HepG2 (cell line): ENCODE data around the gene TIFAB. TPM values are rescaled to one million over a fixed set of nuclear protein-coding genes. Genes with fewer than 3 reads are reported as not detected.

Experiments used
- ATAC-seq: fragments of 200-7000 bp; cut with Tn5 transposase; 3 replicates; pipeline ENCODE4 v1.9.1; 2020; ENCODE audit warnings: mild to moderate bottlenecking, moderate library complexity
- BruUV-seq: library from RNA; stranded (reverse); fragments of 400-500 nt; replicated peaks from 2 replicates; lab custom pipeline; 2021; lab: Mats Ljungman, UMichigan
- CTCF ChIA-PET: fragments of 300-600 bp; formaldehyde crosslinking; extraction: SDS; loops from one replicate; lab custom pipeline; 2021; ENCODE audit warnings: low total read pairs, inconsistent platforms, low intra/inter-chr PET ratio; lab: Yijun Ruan, JAX
- POLR2A ChIA-PET: fragments of 350-600 bp; sonication (Branson Sonifier 250); formaldehyde crosslinking; loops from one replicate; lab custom pipeline; 2020; ENCODE audit warnings: antibody characterized with exemption, inconsistent platforms; lab: Yijun Ruan, JAX
- DNase-seq: peaks from one replicate; pipeline ENCODE4 v3.0.0-alpha.2; 2015; ENCODE audit warnings: low spot score
- FAIRE-seq: peaks from 3 replicates; lab custom pipeline; 2011; peaks lifted over from hg19 to GRCh38; lab: Jason Lieb, UNC
- H2AFZ ChIP-seq: one replicate; pipeline ENCODE4 v1.6.1; 2011; ENCODE audit warnings: low read length, inconsistent platforms
- H3K27ac ChIP-seq: fragments of 300-600 bp; 3 replicates; pipeline ENCODE4 v1.8.0; 2011; ENCODE audit warnings: mixed run types, mild to moderate bottlenecking, mixed read lengths, low read length, inconsistent platforms; ENCODE audit not compliant: insufficient read depth; ENCODE audit errors: extremely low read length
- H3K27me3 ChIP-seq, 2 experiments: fragments of 200-600 bp in 1 of 2; 2 replicates in 1 of 2; 3 replicates in 1 of 2; pipeline versions ENCODE4 v1.6.0 to v1.8.0; 2011; ENCODE audit warnings: low read length in 2 of 2, mild to moderate bottlenecking in 2 of 2, moderate library complexity in 2 of 2, inconsistent platforms in 1 of 2; ENCODE audit not compliant: insufficient read depth in 2 of 2, control insufficient read depth in 1 of 2
- H3K36me3 ChIP-seq, 2 experiments: fragments of 200-600 bp in 1 of 2; replicated peaks in 1 of 2; 2 replicates in 1 of 2; 3 replicates in 1 of 2; pipeline versions ENCODE4 v1.5.1 to v1.8.0; 2011; ENCODE audit warnings: low read length in 2 of 2, inconsistent platforms in 1 of 2; ENCODE audit not compliant: insufficient read depth in 2 of 2, control insufficient read depth in 1 of 2
- H3K4me1 ChIP-seq: 2 replicates; pipeline ENCODE4 v1.5.1; 2012; ENCODE audit warnings: low read length, inconsistent platforms; ENCODE audit not compliant: insufficient read depth
- H3K4me2 ChIP-seq: 2 replicates; pipeline ENCODE4 v1.6.0; 2011; ENCODE audit warnings: low read depth, low read length, inconsistent platforms
- H3K4me3 ChIP-seq, 3 experiments: fragments of 200-600 bp in 1 of 3; sonication (generic), shearing (Covaris generic) in 1 of 3; replicated peaks in 1 of 3; 2 replicates each; pipeline ENCODE4 v1.5.1; 2011 to 2016; ENCODE audit warnings: low read length in 3 of 3, inconsistent platforms in 2 of 3, low read depth in 2 of 3, mild to moderate bottlenecking in 2 of 3, control low read depth in 1 of 3, mixed read lengths in 1 of 3; ENCODE audit not compliant: insufficient read depth in 1 of 3
- H3K79me2 ChIP-seq: one replicate; pipeline ENCODE4 v1.6.1; 2011; ENCODE audit warnings: low read length, inconsistent platforms; ENCODE audit not compliant: insufficient read depth
- H3K9ac ChIP-seq: 2 replicates; pipeline ENCODE4 v1.6.0; 2011; ENCODE audit warnings: mild to moderate bottlenecking, low read depth, low read length, inconsistent platforms; ENCODE audit not compliant: insufficient read depth
- H3K9me3 ChIP-seq: 2 replicates; pipeline ENCODE4 v1.5.1; 2012; ENCODE audit warnings: mild to moderate bottlenecking, low read length
- H4K20me1 ChIP-seq: 2 replicates; pipeline ENCODE4 v1.6.0; 2011; ENCODE audit warnings: inconsistent platforms, mild to moderate bottlenecking, low read length, moderate library complexity; ENCODE audit not compliant: insufficient read depth
- BCL6 ChIP-seq: IDR thresholded peaks from 2 replicates; pipeline ENCODE4 v1.6.1; 2016; ENCODE audit warnings: missing genetic modification reagents, missing compliant biosample characterization
- MED8 ChIP-seq: sonication (generic); formaldehyde crosslinking; IDR thresholded peaks from 2 replicates; pipeline ENCODE4 v1.8.1; 2023; ENCODE audit warnings: mild to moderate bottlenecking, missing genetic modification reagents; ENCODE audit not compliant: insufficient replicate concordance
- SMAD3 ChIP-seq: sonication (generic); formaldehyde crosslinking; IDR thresholded peaks from 2 replicates; pipeline ENCODE4 v1.4.0; 2020; ENCODE audit warnings: missing genetic modification reagents
- WIZ ChIP-seq: sonication (generic); formaldehyde crosslinking; IDR thresholded peaks from 2 replicates; pipeline ENCODE4 v1.5.1; 2020; ENCODE audit warnings: mild to moderate bottlenecking, missing genetic modification reagents
- ZBTB20 ChIP-seq: sonication (generic); formaldehyde crosslinking; IDR thresholded peaks from 2 replicates; pipeline ENCODE4 v1.8.1; 2023; ENCODE audit warnings: missing genetic modification reagents, low read depth, mild to moderate bottlenecking, borderline replicate concordance
- ZNF101 ChIP-seq: sonication (generic); formaldehyde crosslinking; IDR thresholded peaks from 2 replicates; pipeline ENCODE4 v1.4.0; 2020; ENCODE audit warnings: mild to moderate bottlenecking, low read depth, missing genetic modification reagents, borderline replicate concordance
- ZNF276 ChIP-seq: sonication (generic); formaldehyde crosslinking; IDR thresholded peaks from 2 replicates; pipeline ENCODE4 v1.4.0; 2020; ENCODE audit warnings: mild to moderate bottlenecking, low read depth, missing genetic modification reagents
- ZNF629 ChIP-seq: sonication (generic); formaldehyde crosslinking; conservative IDR thresholded peaks from 2 replicates; pipeline ENCODE4 v1.5.0; 2020; ENCODE audit warnings: missing genetic modification reagents
- ZNF768 ChIP-seq: sonication (generic); formaldehyde crosslinking; IDR thresholded peaks from 2 replicates; pipeline ENCODE4 v1.4.0; 2020; ENCODE audit warnings: missing genetic modification reagents
- ZNF839 ChIP-seq: sonication (generic); formaldehyde crosslinking; IDR thresholded peaks from 2 replicates; pipeline ENCODE4 v1.4.0; 2020; ENCODE audit warnings: missing genetic modification reagents, mild to moderate bottlenecking, borderline replicate concordance
- WGBS: methylation state at CpG from one replicate; pipeline ENCODE4 v1.1.6; 2017; ENCODE audit warnings: low lambda C conversion rate; 5-methylcytosine and 5-hydroxymethylcytosine counted together
- in situ Hi-C: cut with HindIII; loops from 2 replicates; pipeline ENCODE4 v1.10.0; 2017; ENCODE audit warnings: low pct_unique_long_range_greater_than_20kb; ENCODE audit not compliant: extremely low pct_ligation_motif_present
- intact Hi-C: fragments of 100-400 bp; cut with micrococcal nuclease; formaldehyde crosslinking; loops from one replicate; pipeline ENCODE4 v1.10.0; 2022; ENCODE audit not compliant: unreplicated experiment
- polyA plus RNA-seq, 8 experiments: library from polyadenylated mRNA; depleted of rRNA in 3 of 8; stranded (reverse) in 7 of 8; unstranded in 1 of 8; fragments of >200 nt; fragmentation: Illumina TruSeq in 4 of 8; extraction: Trizol in 4 of 8; gene quantifications; 2 replicates each; pipeline versions ENCODE4 v1.2.1 to v1.2.3, GENCODE V29; 2011 to 2016; ENCODE audit warnings: low read depth in 4 of 8, missing spikeins in 1 of 8, mixed read lengths in 1 of 8; ENCODE audit not compliant: insufficient read depth in 1 of 8
- total RNA-seq, 5 experiments: library from RNA; depleted of rRNA; stranded (reverse); fragments of >200 nt; fragmentation: Illumina TruSeq; extraction: Trizol; gene quantifications; 2 replicates each; pipeline ENCODE4 v1.2.3, GENCODE V29; 2016; ENCODE audit warnings: low read depth in 1 of 5
- TF ChIP-seq, protein P1 (sequence below): sonication (generic); formaldehyde crosslinking; IDR thresholded peaks from 2 replicates; pipeline ENCODE4 v1.8.0; 2023; ENCODE audit warnings: mild to moderate bottlenecking, missing genetic modification reagents

TIFAB gene
- total and polyA plus RNA-seq, 2 of the 13 experiments (the other 11 are each of a cell fraction or from before 2014, with no cell fraction given): not detected

DNA sequence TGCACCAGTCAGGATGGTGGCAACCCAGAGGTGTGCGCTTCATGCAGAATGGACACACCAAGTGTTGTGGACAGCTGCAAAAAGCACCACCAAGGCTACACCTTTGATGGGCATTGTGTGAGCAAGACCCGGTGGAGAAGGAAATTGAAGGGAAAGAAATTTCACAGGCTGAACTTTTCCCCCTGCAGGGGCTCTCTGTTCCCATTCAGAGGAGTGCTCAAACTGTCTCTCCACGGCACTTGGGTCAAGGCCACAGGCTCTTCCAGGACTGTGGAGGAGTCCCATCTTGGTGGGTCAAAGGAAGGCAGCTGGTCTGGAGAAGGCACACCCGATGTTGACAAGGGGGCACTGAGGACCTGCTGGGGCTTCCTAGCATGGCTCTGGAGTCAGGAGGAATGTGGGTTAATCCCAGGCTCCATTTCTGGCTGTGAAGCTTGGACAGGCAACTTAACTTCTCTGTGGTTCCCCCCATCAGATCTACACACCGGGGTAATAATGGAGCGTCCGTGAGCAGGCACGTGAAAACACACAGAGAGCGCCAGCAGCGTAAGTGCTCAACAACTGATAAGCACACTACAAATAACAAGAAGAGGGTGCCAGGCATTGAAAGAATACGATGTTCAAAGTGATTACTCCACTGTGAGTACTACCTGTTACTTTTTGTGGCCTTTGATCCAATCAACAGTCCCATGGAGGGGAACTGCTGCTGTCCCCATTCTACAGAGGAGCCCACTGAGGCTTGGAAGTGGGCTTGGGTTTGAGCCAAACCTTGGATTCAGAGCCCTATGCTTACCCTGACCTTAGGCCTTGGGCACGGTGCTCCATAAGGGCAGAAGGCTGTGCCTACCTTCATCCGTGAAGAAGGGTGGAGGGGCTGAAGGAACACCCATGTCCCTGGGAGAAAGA, 34.2 kb upstream of the TIFAB start:
- Histone ChIP-seq H3K4me2 (no peak overlapping the region), H2AFZ (no peak overlapping the region)
- whole genome bisulfite sequencing: 68% methylated on average over 12 of the region's 13 CpGs
- no peak for DNase-seq
- TF ChIP-seq ZNF276 (CRISPR knock-in tag) (no peak), ZNF101 (CRISPR knock-in tag) (no peak), MED8 (CRISPR knock-in tag) (no peak), ZNF629 (CRISPR knock-in tag) (peak; percentile 84)
- TF ChIP-seq, all 625 proteins: peak for 1
- Histone ChIP-seq H3K9me3 (no peaks in the 10 kb centered on the region), H3K4me1 (peaks cover 95% of the 10 kb centered on the region), H3K4me3 (no peak overlapping the region), H3K79me2 (no peaks in the 10 kb centered on the region), H3K9ac (no peak overlapping the region), H3K27me3 (peaks cover 0 to 16% of the 10 kb centered on the region in 2 experiments; a peak in 3 of 5 replicates), H3K27ac (no peak overlapping the region), H4K20me1 (no peaks in the 10 kb centered on the region), H3K36me3 (no peaks in the 10 kb centered on the region)
- FAIRE-seq (no peak), ATAC-seq (no peak)
- no TSS peak for BruUV-seq
- in situ Hi-C loops (no loop called here), intact Hi-C loops (no loop called here)
- ChIA-PET POLR2A (no interaction called here), CTCF (no interaction called here)

DNA sequence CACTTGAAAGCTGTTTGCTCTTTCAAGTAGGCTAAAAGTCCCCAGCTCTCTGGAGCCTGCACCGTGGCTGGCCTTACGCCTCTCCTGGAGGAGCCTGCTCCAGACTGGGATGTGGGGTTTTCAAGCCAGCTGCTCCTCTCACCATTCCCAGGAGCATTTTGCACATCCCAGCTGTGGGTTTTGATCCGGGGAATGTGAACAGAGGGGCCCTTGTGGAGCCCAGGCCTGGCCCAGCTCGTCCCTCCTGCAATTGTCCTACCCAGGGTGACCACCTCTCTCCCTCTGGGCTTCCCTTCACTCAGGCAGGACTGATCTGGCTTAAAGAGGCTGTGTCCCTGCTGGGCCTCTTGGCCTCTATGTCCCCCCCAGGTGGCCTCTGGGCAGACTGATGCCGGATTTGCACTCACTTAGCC, 32.5 kb upstream of the TIFAB start:
- POLR2A ChIA-PET: no interaction called here
- ATAC-seq: no peak
- peaks cover 78% of the 10 kb centered on the region for H3K4me1 ChIP-seq
- no peaks in the 10 kb centered on the region for H4K20me1 ChIP-seq
- H3K4me3 ChIP-seq: no peak overlapping the region
- WGBS: 0% methylated on average over 1 of the region's 5 CpGs
- FAIRE-seq: no peak
- no TSS peak for BruUV-seq
- H3K4me2 ChIP-seq: no peak overlapping the region
- TF ChIP-seq ZNF768 (peak; percentile 68; the same call in 1 of the 2 replicates), ZNF839 (CRISPR knock-in tag) (no peak), ZBTB20 (CRISPR knock-in tag) (no peak), SMAD3 (CRISPR knock-in tag) (no peak), BCL6 (CRISPR knock-in tag) (no peak), WIZ (CRISPR knock-in tag) (no peak)
- TF ChIP-seq, protein P1, sequence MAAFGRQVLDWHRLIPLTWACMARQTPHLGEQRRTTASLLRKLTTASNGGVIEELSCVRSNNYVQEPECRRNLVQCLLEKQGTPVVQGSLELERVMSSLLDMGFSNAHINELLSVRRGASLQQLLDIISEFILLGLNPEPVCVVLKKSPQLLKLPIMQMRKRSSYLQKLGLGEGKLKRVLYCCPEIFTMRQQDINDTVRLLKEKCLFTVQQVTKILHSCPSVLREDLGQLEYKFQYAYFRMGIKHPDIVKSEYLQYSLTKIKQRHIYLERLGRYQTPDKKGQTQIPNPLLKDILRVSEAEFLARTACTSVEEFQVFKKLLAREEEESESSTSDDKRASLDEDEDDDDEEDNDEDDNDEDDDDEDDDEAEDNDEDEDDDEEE (CRISPR knock-in tag): no peak
- DNase-seq: no peak
- H3K9me3 ChIP-seq: no peaks in the 10 kb centered on the region
- H3K27ac ChIP-seq: no peak overlapping the region
- in situ Hi-C loops: no loop called here
- H2AFZ ChIP-seq: no peak overlapping the region
- H3K9ac ChIP-seq: no peak overlapping the region
- no peaks in the 10 kb centered on the region for H3K79me2 ChIP-seq
- peaks cover 0 to 10% of the 10 kb centered on the region in 2 experiments; a peak in 2 of 5 replicates for H3K27me3 ChIP-seq
- CTCF ChIA-PET: no interaction called here
- H3K36me3 ChIP-seq: no peaks in the 10 kb centered on the region
- intact Hi-C loops: no loop called here
